GM03348 (cell line): Measurements from ENCODE around the gene TRAIP.
A peak's percentile ranks its signal among the peaks of the same experiment; 100 is the strongest.

Experiments
- DNase-seq: peaks from one replicate; pipeline ENCODE4 v3.0.0; 2012; ENCODE audit warnings: low spot score

TRAIP gene

GRCh38 chr3:49873623-49874022 lies 17.3 kb upstream of the TRAIP start:
- DNase-seq = no peak

GRCh38 chr3:49872801-49873281 lies 16.5 kb upstream of the TRAIP start:
- no peak for DNase-seq

GRCh38 chr3:49871531-49872153 lies 15.3 kb upstream of the TRAIP start:
- no peak for DNase-seq

GRCh38 chr3:49869525-49870126 lies 13.3 kb upstream of the TRAIP start, which contains the start of gene CAMKV:
Gene CAMKV, minus strand, starts transcription at chr3:49869906. Its CDS starts 7,518 bp downstream, at chr3:49862388.
- peak; percentile 27 for DNase-seq

GRCh38 chr3:49868862-49869466 lies 12.6 kb upstream of the TRAIP start:
- no peak for DNase-seq

GRCh38 chr3:49867871-49868321 lies 11.5 kb upstream of the TRAIP start:
- DNase-seq = peak; percentile 55

GRCh38 chr3:49867400-49867799 lies 11.0 kb upstream of the TRAIP start:
- no peak for DNase-seq

- no peak for DNase-seq
Observed at GRCh38 chr3:49865198-49865784, 8.9 kb upstream of the TRAIP start.

GRCh38 chr3:49864505-49864904 lies 8.1 kb upstream of the TRAIP start:
- DNase-seq = no peak

GRCh38 chr3:49859576-49860305 lies 3.4 kb upstream of the TRAIP start:
- no peak for DNase-seq

- DNase-seq = no peak
Observed at GRCh38 chr3:49855662-49856061, 702 bp downstream of the TRAIP start.

GRCh38 chr3:49845694-49846093 lies 10.7 kb downstream of the TRAIP start:
- DNase-seq = no peak

GRCh38 chr3:49844464-49845183 lies 11.7 kb downstream of the TRAIP start:
- no peak for DNase-seq

- DNase-seq = no peak
Observed at GRCh38 chr3:49842843-49843517, 13.4 kb downstream of the TRAIP start.

GRCh38 chr3:49841806-49842205 lies 14.6 kb downstream of the TRAIP start:
- no peak for DNase-seq

GRCh38 chr3:49841126-49841696 lies 15.2 kb downstream of the TRAIP start:
- no peak for DNase-seq

GRCh38 chr3:49840388-49840787 lies 16.0 kb downstream of the TRAIP start:
- DNase-seq = no peak

- peak; percentile 90 for DNase-seq
Observed at GRCh38 chr3:49839193-49839809, 17.1 kb downstream of the TRAIP start.

- DNase-seq = no peak
Observed at GRCh38 chr3:49831341-49831740, 25.0 kb downstream of the TRAIP start.

- DNase-seq = no peak
Observed at GRCh38 chr3:49826016-49826415, 30.3 kb downstream of the TRAIP start.
